KMS-11 (cell line): Measurements from ENCODE around the gene ISG15.
"Not testable (repeated sequence)": the region's sequence is repeated elsewhere in the genome, so short reads cannot be mapped to it uniquely, and the experiment has no call there.

Experiments used
- H2AFZ ChIP-seq: fragments of 200-600 bp; sonication (generic); 2 replicates; pipeline ENCODE4 v1.6.1; 2016; ENCODE audit warnings: antibody characterized with exemption, mixed run types, low read depth
- H3K27ac ChIP-seq: fragments of 200-600 bp; sonication (generic); 2 replicates; pipeline ENCODE4 v1.6.1; 2016; ENCODE audit warnings: mild to moderate bottlenecking, mixed run types
- H3K27me3 ChIP-seq: fragments of 200-600 bp; sonication (generic); 2 replicates; pipeline ENCODE4 v1.6.1; 2017; ENCODE audit warnings: mild to moderate bottlenecking, low read depth, mixed run types, moderate library complexity; ENCODE audit not compliant: insufficient read depth
- H3K36me3 ChIP-seq: fragments of 200-600 bp; sonication (generic); 2 replicates; pipeline ENCODE4 v1.6.1; 2017; ENCODE audit warnings: mild to moderate bottlenecking, mixed run types; ENCODE audit not compliant: insufficient read depth
- H3K4me1 ChIP-seq: fragments of 200-600 bp; sonication (generic); 2 replicates; pipeline ENCODE4 v1.6.1; 2016; ENCODE audit warnings: mild to moderate bottlenecking, low read depth, mixed run types; ENCODE audit not compliant: poor library complexity, severe bottlenecking
- H3K4me2 ChIP-seq: fragments of 200-600 bp; sonication (generic); 2 replicates; pipeline ENCODE4 v1.7.0; 2016; ENCODE audit warnings: mild to moderate bottlenecking, mixed run types
- H3K4me3 ChIP-seq: fragments of 200-600 bp; sonication (generic); IDR thresholded peaks from 2 replicates; pipeline ENCODE4 v1.6.1; 2017; ENCODE audit warnings: low read depth, low read length, mixed read lengths; ENCODE audit not compliant: insufficient read depth
- H3K79me2 ChIP-seq: fragments of 200-600 bp; sonication (generic); 2 replicates; pipeline ENCODE4 v1.6.1; 2016; ENCODE audit warnings: low read depth, mixed run types; ENCODE audit not compliant: insufficient read depth
- H3K9ac ChIP-seq: fragments of 200-600 bp; sonication (generic); 2 replicates; pipeline ENCODE4 v1.6.1; 2016; ENCODE audit warnings: mild to moderate bottlenecking, mixed run types
- H4K20me1 ChIP-seq: fragments of 200-600 bp; sonication (generic); 2 replicates; pipeline ENCODE4 v1.6.1; 2016; ENCODE audit warnings: mild to moderate bottlenecking, mixed run types; ENCODE audit not compliant: insufficient read depth
- TF ChIP-seq, protein P1 (sequence below): fragments of 200-600 bp; sonication (generic); conservative IDR thresholded peaks from 2 replicates; pipeline ENCODE4 v1.6.1; 2017; ENCODE audit warnings: low read depth, mild to moderate bottlenecking, antibody characterized with exemption, low read length, moderate library complexity, mixed read lengths

ISG15 gene

DNA sequence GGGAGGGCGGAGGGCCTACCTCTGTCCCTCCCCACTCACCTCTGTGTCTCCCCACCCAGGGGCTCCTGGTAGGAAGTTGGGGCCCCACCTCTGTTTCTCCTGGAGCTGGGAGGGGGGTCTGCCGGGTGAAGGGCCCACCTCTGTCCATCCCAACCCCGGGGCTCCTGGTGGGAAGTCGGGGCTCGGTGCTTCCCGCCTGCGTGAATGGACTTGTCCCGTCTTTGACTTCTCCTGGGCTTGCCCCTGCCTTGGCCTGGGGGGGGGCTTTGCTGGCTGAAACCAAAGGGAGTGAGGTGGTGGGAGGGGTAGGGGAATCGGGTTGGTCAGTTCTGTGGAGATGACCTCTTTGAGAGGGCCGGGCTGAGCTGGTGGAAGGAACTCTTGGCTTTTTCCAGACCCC, 12.4 kb downstream of the ISG15 start:
- Histone ChIP-seq H3K27me3 (peaks cover 74% of the 10 kb centered on the region), H3K9ac (no peak overlapping the region), H3K4me3 (no peak overlapping the region), H3K4me1 (peaks cover 11% of the 10 kb centered on the region), H3K36me3 (no peaks in the 10 kb centered on the region), H3K4me2 (no peak overlapping the region), H4K20me1 (no peaks in the 10 kb centered on the region), H3K79me2 (no peaks in the 10 kb centered on the region), H3K27ac (no peak overlapping the region), H2AFZ (no peak overlapping the region)
- TF ChIP-seq, protein P1, sequence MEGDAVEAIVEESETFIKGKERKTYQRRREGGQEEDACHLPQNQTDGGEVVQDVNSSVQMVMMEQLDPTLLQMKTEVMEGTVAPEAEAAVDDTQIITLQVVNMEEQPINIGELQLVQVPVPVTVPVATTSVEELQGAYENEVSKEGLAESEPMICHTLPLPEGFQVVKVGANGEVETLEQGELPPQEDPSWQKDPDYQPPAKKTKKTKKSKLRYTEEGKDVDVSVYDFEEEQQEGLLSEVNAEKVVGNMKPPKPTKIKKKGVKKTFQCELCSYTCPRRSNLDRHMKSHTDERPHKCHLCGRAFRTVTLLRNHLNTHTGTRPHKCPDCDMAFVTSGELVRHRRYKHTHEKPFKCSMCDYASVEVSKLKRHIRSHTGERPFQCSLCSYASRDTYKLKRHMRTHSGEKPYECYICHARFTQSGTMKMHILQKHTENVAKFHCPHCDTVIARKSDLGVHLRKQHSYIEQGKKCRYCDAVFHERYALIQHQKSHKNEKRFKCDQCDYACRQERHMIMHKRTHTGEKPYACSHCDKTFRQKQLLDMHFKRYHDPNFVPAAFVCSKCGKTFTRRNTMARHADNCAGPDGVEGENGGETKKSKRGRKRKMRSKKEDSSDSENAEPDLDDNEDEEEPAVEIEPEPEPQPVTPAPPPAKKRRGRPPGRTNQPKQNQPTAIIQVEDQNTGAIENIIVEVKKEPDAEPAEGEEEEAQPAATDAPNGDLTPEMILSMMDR = no peak

DNA sequence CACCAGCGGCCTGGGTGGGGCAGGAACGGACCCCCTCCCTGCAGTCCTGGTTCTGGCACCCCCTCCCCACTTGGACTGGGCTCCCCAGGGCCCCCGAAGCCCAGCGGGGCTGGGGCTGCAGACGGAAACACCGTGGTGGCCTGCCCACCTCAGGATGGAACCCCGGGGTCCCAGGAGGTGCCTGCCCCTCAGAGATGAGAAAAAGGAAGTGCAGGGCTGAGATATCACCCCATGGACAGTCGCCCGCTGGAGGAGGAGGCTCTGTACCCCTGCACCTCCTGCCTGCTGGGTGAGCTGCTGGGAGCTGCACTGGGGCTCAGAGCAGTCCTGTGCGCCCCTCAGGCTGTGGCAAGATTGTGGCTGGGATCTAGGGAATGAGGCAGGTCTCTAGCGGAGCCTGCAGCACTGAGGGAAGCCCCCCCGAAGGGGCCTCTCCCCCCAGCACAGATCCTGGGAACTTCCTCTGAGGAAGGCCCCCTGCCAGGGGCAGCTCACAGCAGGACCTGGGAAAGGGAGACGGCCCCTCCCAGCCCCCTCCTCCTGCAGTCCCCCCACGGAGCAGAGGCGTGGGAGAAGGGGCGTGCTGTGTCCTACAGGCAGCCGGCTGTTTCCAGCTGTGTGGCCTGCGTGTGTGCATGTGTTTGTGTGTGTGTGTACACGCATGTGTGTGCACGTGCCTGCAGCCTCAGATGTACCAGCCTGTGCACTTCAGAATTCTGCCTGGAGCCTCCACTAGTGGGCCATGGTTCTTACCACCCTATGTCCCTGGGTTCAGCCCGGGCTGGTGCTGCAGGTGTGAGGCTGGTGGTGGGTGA, 13.5 kb downstream of the ISG15 start:
- Histone ChIP-seq H3K4me1 (peaks cover under 1% of the 10 kb centered on the region), H3K4me3 (no peak overlapping the region), H3K79me2 (no peaks in the 10 kb centered on the region), H3K27ac (no peak overlapping the region), H3K27me3 (peaks cover 65% of the 10 kb centered on the region), H3K4me2 (no peak overlapping the region), H2AFZ (no peak overlapping the region), H4K20me1 (no peaks in the 10 kb centered on the region), H3K9ac (no peak overlapping the region), H3K36me3 (no peaks in the 10 kb centered on the region)
- TF ChIP-seq, protein P1 = no peak

DNA sequence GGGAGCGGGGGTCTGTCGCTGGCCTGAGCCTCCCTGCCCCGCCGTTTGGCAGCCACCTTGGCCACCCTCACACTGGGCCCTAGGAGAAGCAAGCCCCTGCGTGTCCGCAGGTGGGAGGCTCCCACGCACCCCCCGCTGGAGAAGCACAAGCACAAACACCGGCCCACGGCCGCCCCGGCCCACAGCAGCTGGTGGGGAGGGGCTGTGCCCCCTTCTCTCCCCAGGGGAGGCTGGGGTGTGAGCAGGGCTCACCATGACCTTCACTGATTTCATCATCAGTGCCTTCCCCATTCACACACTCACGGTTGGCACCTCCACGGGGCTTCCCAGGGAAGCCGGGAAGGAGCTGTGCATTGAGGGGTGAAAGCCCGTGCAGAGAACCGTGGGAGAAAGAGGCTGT, 14.5 kb downstream of the ISG15 start:
- no peaks in the 10 kb centered on the region for H4K20me1 ChIP-seq
- H3K4me2 ChIP-seq = no peak overlapping the region
- H3K27me3 ChIP-seq = peaks cover 64% of the 10 kb centered on the region
- H3K36me3 ChIP-seq = no peaks in the 10 kb centered on the region
- H3K9ac ChIP-seq = no peak overlapping the region
- no peak overlapping the region for H3K4me3 ChIP-seq
- no peak overlapping the region for H3K27ac ChIP-seq
- H3K4me1 ChIP-seq = peaks cover 6% of the 10 kb centered on the region
- TF ChIP-seq, protein P1 = no peak
- no peak overlapping the region for H2AFZ ChIP-seq
- H3K79me2 ChIP-seq = no peaks in the 10 kb centered on the region

DNA sequence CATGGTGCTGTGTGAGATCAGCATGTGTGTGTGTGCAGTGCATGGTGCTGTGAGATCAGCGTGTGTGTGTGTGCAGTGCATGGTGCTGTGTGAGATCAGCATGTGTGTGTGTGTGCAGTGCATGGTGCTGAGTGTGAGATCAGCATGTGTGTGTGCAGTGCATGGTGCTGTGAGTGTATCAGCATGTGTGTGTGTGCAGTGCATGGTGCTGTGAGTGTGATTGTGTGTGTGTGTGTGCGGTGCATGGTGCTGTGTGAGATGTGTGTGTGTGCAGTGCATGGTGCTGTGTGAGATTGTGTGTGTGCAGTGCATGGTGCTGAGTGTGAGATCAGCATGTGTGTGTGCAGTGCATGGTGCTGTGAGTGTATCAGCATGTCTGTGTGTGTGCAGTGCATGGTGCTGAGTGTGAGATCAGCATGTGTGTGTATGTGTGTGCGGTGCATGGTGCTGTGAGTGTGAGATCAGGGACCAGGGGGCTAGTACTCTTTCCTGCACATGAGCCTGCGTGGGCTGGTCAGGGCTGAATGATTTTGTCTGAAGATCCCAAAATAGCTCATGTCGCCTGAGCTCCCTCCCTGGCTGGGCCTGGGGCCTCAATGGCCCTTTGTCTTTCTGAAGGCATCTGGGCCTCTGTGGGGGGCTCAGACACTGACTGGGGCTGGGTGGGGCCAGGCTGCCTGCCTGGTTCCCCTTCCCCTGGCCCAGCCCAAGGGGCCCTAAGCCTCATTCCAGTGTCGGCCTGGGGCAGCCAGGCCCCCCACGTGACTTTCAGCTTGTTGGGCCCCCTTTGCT, 17.8 kb downstream of the ISG15 start:
- not testable (repeated sequence) for H3K9ac ChIP-seq

More for the DNA sequence above, 17.8 kb downstream of the ISG15 start:
- not testable (repeated sequence) for H2AFZ ChIP-seq, H3K36me3 ChIP-seq, H3K4me3 ChIP-seq, H3K4me2 ChIP-seq, H4K20me1 ChIP-seq, H3K79me2 ChIP-seq, H3K27ac ChIP-seq, H3K4me1 ChIP-seq
- H3K27me3 ChIP-seq = peaks cover 55% of the 10 kb centered on the region
